ENCODE data around the gene ALOX12. TPM values are rescaled to one million over a fixed set of nuclear protein-coding genes. Genes with fewer than 3 reads are reported as not detected.

Gene ALOX12
- total RNA-seq, 2 donors from 2014 or later = not detected

DNA sequence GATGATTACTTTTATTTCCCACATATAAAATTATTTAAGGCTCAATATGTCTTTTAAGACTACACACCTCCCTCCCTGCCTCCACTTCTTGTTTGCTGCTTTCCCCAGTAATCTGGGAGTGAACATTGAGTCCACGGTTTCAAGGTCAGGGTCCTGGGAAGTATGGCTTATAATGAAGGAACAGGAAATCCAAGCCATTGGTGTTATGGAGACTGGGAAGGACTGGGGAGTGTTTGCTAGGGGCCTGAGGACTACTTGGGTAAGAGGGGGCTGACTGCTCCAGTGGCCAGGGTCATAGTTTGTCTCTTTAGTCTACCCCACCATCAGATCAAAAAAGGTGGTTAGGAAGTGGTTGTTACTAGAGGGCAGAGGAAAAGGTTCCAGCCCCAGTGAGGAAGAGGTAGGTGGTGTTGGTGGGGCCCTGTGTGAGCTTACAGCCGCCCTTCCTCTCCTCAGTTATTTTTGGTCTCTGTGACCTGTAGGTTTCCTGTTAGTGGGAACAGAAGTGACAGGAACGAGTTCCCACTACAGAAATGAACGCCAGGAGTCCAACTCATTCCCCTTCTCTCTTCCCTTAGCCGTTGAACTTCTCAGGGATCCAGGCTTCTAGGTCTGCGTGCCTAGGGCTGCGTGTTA is 39.2 kb downstream of the ALOX12 start:
- no peaks in the 10 kb centered on the region for H3K27me3 Mint-ChIP-seq (ENCODE audit: low read depth)
- H3K27ac Mint-ChIP-seq = peak overlapping the region; percentile 97
- no peaks in the 10 kb centered on the region for H3K9me3 Mint-ChIP-seq
- peaks cover 70% of the 10 kb centered on the region for H3K4me1 Mint-ChIP-seq (ENCODE audit: low read depth)
- peak overlapping the region; percentile 94 to 97 for H3K4me3 Mint-ChIP-seq
- ATAC-seq (replicated peaks in 1 of 2) (peak; percentile 50 to 56), DNase-seq (peak; percentile 61 to 64)
- H3K36me3 Mint-ChIP-seq (ENCODE audit: insufficient read depth in 2 of 2) = peaks cover 1 to 3% of the 10 kb centered on the region in 2 donors

DNA sequence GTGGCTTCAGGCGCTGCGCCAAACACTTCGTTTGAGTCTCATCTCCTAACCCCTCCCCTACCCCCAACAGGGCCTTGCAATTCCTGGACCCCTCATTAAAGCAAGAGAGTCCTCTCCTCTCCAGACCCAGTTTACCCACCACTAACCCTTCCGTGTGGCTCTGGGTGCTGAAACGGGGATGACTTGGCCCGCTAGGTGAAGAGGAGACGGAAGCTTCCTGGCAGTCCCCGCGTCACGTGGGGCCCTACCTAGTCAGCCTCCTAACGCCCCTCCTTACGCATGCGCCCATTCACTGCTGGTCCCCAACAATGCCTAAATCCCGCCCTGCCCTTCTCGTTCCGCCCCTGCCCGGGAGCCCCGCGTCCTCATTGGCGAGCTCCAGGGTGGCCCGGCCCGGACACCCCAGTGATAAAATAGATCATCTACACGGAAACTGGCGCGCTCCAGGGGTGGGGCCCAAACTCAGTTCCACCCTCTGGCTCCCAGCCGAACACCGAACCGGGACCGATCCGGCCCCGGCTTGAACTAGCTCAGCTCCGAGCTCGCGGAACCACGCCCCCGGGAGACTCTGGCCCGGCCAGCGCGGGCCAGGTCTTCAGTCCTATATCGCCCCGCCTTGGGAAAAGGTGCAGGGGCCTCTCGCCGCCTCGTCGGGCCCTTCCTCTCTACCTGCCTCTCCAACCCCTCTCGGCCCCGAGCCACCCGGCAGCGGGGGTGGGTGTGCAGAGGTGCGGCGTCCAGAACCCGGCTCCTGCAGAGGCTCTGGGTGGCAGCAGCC is 39.9 kb downstream of the ALOX12 start, which contains the start of gene SLC16A13:
Gene SLC16A13 (plus strand): TSS at position 425 of the 778 bp plus-strand sequence. CDS start 368 bp downstream, outside the sequence.
- Mint-ChIP-seq H3K4me3 (peak within 1 kb of the TSS; percentile 94 to 97), H3K27ac (peak within 1 kb of the TSS; percentile 97), H3K36me3 (ENCODE audit: insufficient read depth in 2 of 2) (peaks cover 1 to 3% of the 10 kb centered on the region in 2 donors), H3K9me3 (no peaks in the 10 kb centered on the region), H3K4me1 (ENCODE audit: low read depth) (peaks cover 63% of the 10 kb centered on the region), H3K27me3 (ENCODE audit: low read depth) (no peaks in the 10 kb centered on the region)
- peak; percentile 94 to 96 for ATAC-seq (replicated peaks in 1 of 2)
- peak; percentile 98 to 99 for DNase-seq

DNA sequence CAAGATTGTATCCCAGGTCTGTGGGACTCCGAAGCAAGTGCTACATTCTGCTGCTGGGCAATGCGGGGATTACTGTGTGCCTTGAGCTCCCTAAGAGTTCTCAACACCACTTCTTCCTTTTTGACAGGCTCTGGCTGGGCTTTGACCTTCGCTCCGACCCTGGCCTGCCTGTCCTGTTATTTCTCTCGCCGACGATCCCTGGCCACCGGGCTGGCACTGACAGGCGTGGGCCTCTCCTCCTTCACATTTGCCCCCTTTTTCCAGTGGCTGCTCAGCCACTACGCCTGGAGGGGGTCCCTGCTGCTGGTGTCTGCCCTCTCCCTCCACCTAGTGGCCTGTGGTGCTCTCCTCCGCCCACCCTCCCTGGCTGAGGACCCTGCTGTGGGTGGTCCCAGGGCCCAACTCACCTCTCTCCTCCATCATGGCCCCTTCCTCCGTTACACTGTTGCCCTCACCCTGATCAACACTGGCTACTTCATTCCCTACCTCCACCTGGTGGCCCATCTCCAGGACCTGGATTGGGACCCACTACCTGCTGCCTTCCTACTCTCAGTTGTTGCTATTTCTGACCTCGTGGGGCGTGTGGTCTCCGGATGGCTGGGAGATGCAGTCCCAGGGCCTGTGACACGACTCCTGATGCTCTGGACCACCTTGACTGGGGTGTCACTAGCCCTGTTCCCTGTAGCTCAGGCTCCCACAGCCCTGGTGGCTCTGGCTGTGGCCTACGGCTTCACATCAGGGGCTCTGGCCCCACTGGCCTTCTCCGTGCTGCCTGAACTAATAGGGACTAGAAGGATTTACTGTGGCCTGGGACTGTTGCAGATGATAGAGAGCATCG is 42.4 kb downstream of the ALOX12 start:
- H3K27ac Mint-ChIP-seq = no peak overlapping the region
- H3K4me3 Mint-ChIP-seq = peak overlapping the region; percentile 52 to 55
- H3K4me1 Mint-ChIP-seq (ENCODE audit: low read depth) = peaks cover 42% of the 10 kb centered on the region

DNA sequence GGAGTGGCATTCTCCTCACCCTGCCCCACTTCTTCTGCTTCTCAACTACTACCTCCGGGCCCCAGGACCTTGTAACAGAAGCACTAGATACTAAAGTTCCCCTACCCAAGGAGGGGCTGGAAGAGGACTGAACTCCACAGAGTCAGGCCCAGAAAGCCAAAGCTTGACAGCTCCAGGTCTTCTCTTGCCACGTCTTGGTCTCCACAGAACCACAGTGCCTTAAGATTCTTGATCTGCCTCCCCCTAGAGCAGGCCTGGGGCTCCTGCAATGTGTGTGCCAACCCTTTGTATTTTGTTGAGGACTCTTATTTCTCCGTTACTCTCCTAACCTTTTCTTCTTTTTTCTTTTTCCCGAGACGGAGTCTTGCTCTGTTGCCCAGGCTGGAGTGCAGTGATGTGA is 44.0 kb downstream of the ALOX12 start:
- peaks cover 32% of the 10 kb centered on the region for H3K4me1 Mint-ChIP-seq (ENCODE audit: low read depth)
- H3K4me3 Mint-ChIP-seq = no peak overlapping the region
- peaks cover 0 to 1% of the 10 kb centered on the region in 2 donors for H3K36me3 Mint-ChIP-seq (ENCODE audit: insufficient read depth in 2 of 2)
- H3K27ac Mint-ChIP-seq = no peak overlapping the region
- no peaks in the 10 kb centered on the region for H3K27me3 Mint-ChIP-seq (ENCODE audit: low read depth)
- DNase-seq = no peak
- no peak for ATAC-seq (replicated peaks in 1 of 2)
- no peaks in the 10 kb centered on the region for H3K9me3 Mint-ChIP-seq

More for the DNA sequence above, 42.4 kb downstream of the ALOX12 start:
- H3K36me3 Mint-ChIP-seq (ENCODE audit: insufficient read depth in 2 of 2) = peaks cover 0 to 1% of the 10 kb centered on the region in 2 donors
- H3K9me3 Mint-ChIP-seq = no peaks in the 10 kb centered on the region
- no peaks in the 10 kb centered on the region for H3K27me3 Mint-ChIP-seq (ENCODE audit: low read depth)
- ATAC-seq (replicated peaks in 1 of 2) (no peak), DNase-seq (no peak)

DNA sequence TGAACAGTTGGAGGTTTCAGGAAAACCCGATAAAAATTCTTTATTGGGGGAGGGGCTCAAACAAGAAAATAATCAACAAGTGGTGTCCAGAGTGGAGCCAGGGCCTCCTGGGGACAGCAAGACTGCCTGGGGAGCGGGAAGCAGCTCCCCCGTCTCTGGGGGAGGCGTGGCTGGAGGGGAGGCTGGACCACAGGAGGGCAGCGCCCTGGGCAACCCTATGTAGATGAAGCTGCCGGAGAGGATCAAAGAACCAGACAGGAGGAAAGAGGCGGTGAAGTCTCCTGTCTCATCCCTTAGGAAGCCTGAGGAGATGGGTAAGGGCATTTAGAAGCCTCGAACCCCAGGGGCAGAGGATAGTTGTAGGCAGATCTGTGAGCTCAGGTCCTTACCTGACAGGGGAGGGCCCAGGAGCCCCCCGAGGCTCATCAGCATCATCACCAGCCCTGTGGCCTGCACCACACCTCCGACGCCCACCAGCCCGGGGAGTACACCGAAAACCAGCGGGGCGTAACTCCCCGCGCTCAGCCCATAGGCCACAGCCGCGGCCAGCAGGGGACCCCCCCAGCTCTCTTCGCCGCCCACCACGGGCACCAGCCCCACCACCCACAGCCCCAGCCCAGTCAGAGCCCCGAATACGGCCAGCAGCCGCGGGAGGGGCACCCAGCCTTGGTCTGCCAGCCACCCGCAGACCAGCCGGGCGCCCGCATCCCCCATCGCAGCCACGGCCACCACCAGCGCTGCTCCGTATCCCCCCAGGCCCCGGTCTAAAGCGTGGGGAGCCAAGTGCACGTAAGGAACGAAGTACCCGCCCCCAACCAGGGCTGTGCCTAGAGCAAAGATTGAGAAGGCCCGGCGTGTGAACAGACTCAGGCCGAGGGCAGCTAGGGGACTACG is 46.0 kb downstream of the ALOX12 start:
- peak overlapping the region; percentile 80 to 85 for H3K4me3 Mint-ChIP-seq
- H3K36me3 Mint-ChIP-seq (ENCODE audit: insufficient read depth in 2 of 2) = no peaks in the 10 kb centered on the region
- H3K4me1 Mint-ChIP-seq (ENCODE audit: low read depth) = peaks cover 33% of the 10 kb centered on the region
- ATAC-seq (replicated peaks in 1 of 2) (peak; percentile 12 to 15), DNase-seq (peak in 1 of 2 donors; percentile 41)
- H3K27ac Mint-ChIP-seq = no peak overlapping the region
- no peaks in the 10 kb centered on the region for H3K9me3 Mint-ChIP-seq
- no peaks in the 10 kb centered on the region for H3K27me3 Mint-ChIP-seq (ENCODE audit: low read depth)

DNA sequence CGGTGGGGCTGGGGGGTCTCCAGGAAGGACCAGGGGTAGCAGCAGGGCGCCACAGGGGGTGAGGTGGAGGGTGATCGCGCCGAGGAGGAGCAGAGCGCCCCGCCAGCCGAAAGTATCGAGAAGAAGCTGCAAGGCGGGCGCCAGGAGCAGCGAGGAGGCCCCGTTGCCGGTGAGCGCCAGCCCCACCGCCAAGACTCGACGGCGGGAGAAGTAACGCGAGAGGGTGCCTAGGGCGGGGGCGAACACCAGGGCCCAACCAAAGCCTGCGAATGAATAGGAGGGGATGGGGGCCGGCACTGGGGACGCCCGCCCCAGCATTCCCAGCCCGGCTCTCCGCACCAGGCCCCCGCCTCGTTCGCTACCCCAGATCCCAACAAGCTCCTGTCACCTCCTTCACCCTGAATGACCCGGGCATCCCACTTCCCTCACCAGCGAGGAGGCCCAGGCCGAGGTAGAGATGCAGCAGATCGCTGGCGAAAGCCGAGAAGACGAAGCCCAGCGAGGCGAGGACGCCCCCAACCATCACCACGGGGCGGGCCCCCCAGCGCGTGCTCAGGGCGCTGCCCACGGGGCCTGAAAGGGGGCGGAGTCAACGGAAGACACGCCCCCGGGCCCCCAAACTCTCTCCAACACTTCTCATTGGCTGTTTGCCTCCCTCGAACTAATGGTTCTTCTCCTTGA is 46.8 kb downstream of the ALOX12 start:
- Mint-ChIP-seq H3K4me1 (ENCODE audit: low read depth) (peaks cover 39% of the 10 kb centered on the region), H3K27ac (peak overlapping the region; percentile 39), H3K9me3 (no peaks in the 10 kb centered on the region), H3K4me3 (peak overlapping the region; percentile 80 to 85), H3K36me3 (ENCODE audit: insufficient read depth in 2 of 2) (no peaks in the 10 kb centered on the region), H3K27me3 (ENCODE audit: low read depth) (no peaks in the 10 kb centered on the region)
- DNase-seq = peak; percentile 63 to 66
- peak; percentile 39 to 42 for ATAC-seq (replicated peaks in 1 of 2)

DNA sequence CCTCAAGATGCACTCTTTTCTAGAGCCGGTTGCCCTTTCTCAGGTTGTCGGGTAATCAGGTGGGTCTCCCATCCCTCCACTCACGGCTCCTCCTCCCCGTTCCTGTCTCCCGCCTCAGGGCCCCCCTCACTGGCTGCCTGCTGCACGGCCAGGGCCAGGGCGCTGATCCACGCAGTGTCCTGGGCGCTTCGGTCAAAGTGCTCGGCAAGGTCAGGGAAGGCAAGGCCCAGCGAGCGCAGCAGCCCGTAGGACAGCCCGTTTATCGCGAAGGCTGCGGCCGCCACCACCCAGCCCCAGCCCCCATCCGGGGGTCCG is 47.3 kb downstream of the ALOX12 start:
- Mint-ChIP-seq H3K4me1 (ENCODE audit: low read depth) (peaks cover 39% of the 10 kb centered on the region), H3K27ac (peak overlapping the region; percentile 39), H3K4me3 (peak overlapping the region; percentile 80 to 85), H3K27me3 (ENCODE audit: low read depth) (no peaks in the 10 kb centered on the region), H3K36me3 (ENCODE audit: insufficient read depth in 2 of 2) (no peaks in the 10 kb centered on the region), H3K9me3 (no peaks in the 10 kb centered on the region)
- ATAC-seq (replicated peaks in 1 of 2) (peak in 1 of 2 donors; percentile 3), DNase-seq (no peak)

DNA sequence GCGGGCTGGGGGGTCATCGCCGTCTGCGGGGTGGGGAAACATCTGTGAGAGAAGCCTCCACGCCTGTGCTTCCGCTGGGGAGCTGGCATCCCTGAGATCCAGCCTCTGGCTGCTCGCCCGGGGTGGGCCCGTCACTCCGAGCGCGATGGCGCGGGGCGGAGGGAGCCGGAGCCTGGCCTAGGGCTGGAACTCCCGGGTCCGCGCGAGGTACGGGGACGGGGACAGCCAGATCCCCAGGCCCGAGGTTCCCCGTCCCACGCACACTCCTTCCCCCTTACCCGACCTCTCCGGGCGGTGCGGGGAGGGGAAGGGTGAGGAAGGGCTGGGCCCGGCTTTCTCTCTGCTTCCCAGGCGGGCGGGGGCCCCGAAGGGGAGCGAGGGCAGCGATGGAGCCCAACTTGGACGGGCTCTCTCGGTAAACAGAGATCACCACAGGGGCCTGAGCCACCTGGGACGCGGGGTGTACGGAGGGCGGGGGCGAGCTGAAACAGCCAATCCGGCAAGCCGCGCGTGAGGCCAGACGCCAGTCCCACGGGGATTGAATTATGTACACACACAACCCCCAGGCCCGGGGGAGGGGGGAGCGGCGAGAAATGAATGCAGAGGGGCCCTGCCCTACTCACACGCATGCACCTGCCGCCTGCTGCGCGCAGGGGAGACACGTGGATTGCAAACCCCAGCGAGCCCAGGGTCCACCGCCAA is 47.8 kb downstream of the ALOX12 start, which contains the start of gene SLC16A11:
Gene SLC16A11 (minus strand): TSS at position 596 of the 702 bp plus-strand sequence. CDS start 579 bp downstream, at position 17.
- Mint-ChIP-seq H3K9me3 (no peaks in the 10 kb centered on the region), H3K36me3 (ENCODE audit: insufficient read depth in 2 of 2) (no peaks in the 10 kb centered on the region), H3K27ac (peak within 1 kb of the TSS; percentile 39), H3K4me1 (ENCODE audit: low read depth) (peaks cover 34% of the 10 kb centered on the region), H3K4me3 (peak within 1 kb of the TSS; percentile 80 to 85), H3K27me3 (ENCODE audit: low read depth) (no peaks in the 10 kb centered on the region)
- peak; percentile 2 to 12 for ATAC-seq (replicated peaks in 1 of 2)
- DNase-seq = peak; percentile 50

DNA sequence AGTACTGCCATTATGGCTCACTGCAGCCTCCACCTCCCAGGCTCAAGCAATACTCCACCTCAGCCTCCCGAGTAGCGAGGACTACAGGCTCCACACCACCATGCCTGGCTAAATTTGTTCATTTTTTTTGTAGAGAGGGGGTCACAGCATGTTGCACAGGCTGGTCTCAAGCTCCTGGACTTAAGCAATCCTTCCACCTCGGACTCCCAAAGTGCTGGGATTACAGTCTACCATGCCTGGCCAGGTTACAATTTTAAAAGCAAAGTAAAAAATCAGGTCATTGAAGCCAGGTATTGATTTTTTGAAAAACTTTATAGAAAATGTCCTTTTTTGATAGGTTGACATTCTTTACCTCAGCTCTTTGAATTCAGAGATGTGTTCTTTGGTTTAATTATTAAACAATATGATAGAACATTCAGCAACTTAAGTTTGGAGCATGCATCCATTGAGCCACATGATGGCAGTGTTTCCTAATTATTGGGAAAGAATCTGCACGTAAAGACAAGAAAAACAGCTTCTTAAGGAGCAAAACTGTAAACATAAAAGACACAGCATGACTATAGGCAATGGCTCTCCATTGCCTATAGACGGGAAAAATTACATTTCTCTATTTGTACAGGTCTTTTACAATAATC is 49.8 kb downstream of the ALOX12 start:
- peak overlapping the region; percentile 88 to 91 for H3K4me3 Mint-ChIP-seq
- H3K27ac Mint-ChIP-seq = peak overlapping the region; percentile 17
- H3K4me1 Mint-ChIP-seq (ENCODE audit: low read depth) = peaks cover 28% of the 10 kb centered on the region
- no peaks in the 10 kb centered on the region for H3K27me3 Mint-ChIP-seq (ENCODE audit: low read depth)
- H3K9me3 Mint-ChIP-seq = no peaks in the 10 kb centered on the region
- DNase-seq (peak; percentile 33 to 37), ATAC-seq (replicated peaks in 1 of 2) (peak in 1 of 2 donors; percentile 25)
- no peaks in the 10 kb centered on the region for H3K36me3 Mint-ChIP-seq (ENCODE audit: insufficient read depth in 2 of 2)

DNA sequence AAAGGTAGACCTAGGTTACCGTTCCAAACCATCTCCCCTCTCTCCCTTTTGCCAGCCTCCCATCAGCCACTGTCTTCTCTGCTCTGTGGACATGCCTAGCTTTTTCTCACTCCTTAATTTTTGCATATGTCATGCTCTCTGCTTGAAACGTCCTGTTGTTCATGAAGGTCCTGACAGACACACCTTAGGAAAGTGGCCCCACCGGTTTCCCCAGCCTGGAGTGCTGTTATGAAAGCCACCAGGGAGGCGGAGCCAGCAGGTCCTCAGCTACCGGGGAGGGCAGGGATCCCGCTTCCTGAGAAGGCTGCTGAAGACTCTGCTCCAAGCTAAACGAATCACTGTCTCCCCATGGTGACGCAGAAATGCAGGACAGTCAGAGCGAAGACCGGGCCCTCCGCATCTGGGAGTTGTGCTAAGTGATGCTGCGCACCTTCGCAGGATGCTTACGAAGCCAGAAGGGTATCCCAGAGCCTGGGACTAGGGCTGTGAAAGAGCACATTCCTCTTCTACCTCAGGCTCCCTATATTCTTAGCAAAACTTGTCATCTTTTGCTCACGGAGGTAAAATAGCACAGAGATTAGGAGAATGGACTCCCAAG is 50.4 kb downstream of the ALOX12 start:
- Mint-ChIP-seq H3K27ac (peak overlapping the region; percentile 86), H3K36me3 (ENCODE audit: insufficient read depth in 2 of 2) (no peaks in the 10 kb centered on the region), H3K4me1 (ENCODE audit: low read depth) (peaks cover 28% of the 10 kb centered on the region), H3K9me3 (no peaks in the 10 kb centered on the region), H3K4me3 (peak overlapping the region; percentile 88 to 91), H3K27me3 (ENCODE audit: low read depth) (no peaks in the 10 kb centered on the region)
- DNase-seq (peak; percentile 31 to 43), ATAC-seq (replicated peaks in 1 of 2) (peak; percentile 30)

Measured in activated T-cell treated with anti-CD3 and anti-CD28 coated beads, Interleukin-2, amount 50 U/mL, for 72 hours (primary cell).